ENCODE data around the gene TMEM168.

TMEM168 gene

GRCh38 chr7:112723416-112723815 is 66.8 kb downstream of the TMEM168 start:
- DNase-seq (ENCODE audit: low spot score), result no peak
- H2AK5ac ChIP-seq (ENCODE audit: low read depth, low read length), result no peak overlapping the region
- no peaks in the 10 kb centered on the region for H3K4me1 ChIP-seq (ENCODE audit: control insufficient read depth in 2 of 2, insufficient read depth in 1 of 2, low read depth in 1 of 2, low read length in 2 of 2)

GRCh38 chr7:112721366-112721765 is 68.8 kb downstream of the TMEM168 start:
- WGBS, 2 donors (ENCODE audit: extremely low coverage in 2 of 2, insufficient read length in 2 of 2, insufficient replicate concordance in 1 of 2), result no CpG with 5 or more reads among the region's 1 CpG
- Histone ChIP-seq H3K27me3 (ENCODE audit: control insufficient read depth in 3 of 3, insufficient read depth in 3 of 3, low read depth in 1 of 3, low read length in 3 of 3) (no peaks in the 10 kb centered on the region), H4K91ac (ENCODE audit: low read depth, low read length, poor library complexity) (no peak overlapping the region), H3K9ac (ENCODE audit: low read depth, low read length, poor library complexity) (no peak overlapping the region), H3K4me1 (ENCODE audit: control insufficient read depth in 2 of 2, insufficient read depth in 1 of 2, low read depth in 1 of 2, low read length in 2 of 2) (no peaks in the 10 kb centered on the region), H3K4ac (ENCODE audit: low read length) (no peak overlapping the region), H2BK15ac (ENCODE audit: low read length) (no peak overlapping the region), H2BK5ac (ENCODE audit: low read length) (no peak overlapping the region), H3K79me1 (ENCODE audit: low read depth, low read length) (no peaks in the 10 kb centered on the region), H2AK5ac (ENCODE audit: low read depth, low read length) (no peak overlapping the region), H3K27ac (replicated peaks; ENCODE audit: low read length) (no peak overlapping the region), H2BK12ac (ENCODE audit: low read length) (no peak overlapping the region), H2AFZ (ENCODE audit: low read length) (no peak overlapping the region), H4K8ac (ENCODE audit: low read depth, low read length) (no peak overlapping the region), H3K18ac (ENCODE audit: low read length) (no peak overlapping the region), H3K14ac (ENCODE audit: low read length) (no peak overlapping the region), H3K4me2 (ENCODE audit: insufficient read depth, low read length, poor library complexity, severe bottlenecking) (no peak overlapping the region), H3K4me3 (ENCODE audit: low read length in 2 of 2) (no peak overlapping the region), H3K23ac (ENCODE audit: low read depth, low read length, poor library complexity) (no peak overlapping the region), H3K9me3 (replicated peaks in 1 of 2; ENCODE audit: control insufficient read depth in 2 of 2, insufficient read depth in 1 of 2, low read depth in 1 of 2, low read length in 2 of 2) (no peaks in the 10 kb centered on the region), H3K36me3 (replicated peaks in 1 of 2; ENCODE audit: control insufficient read depth in 2 of 2, insufficient read depth in 2 of 2, low read length in 2 of 2) (no peaks in the 10 kb centered on the region), H2BK120ac (ENCODE audit: low read depth, low read length) (no peak overlapping the region)
- DNase-seq (ENCODE audit: low spot score), result no peak

More at GRCh38 chr7:112723416-112723815, 66.8 kb downstream of the TMEM168 start:
- H3K9ac ChIP-seq (ENCODE audit: low read depth, low read length, poor library complexity), result no peak overlapping the region
- no peak overlapping the region for H3K4me3 ChIP-seq (ENCODE audit: low read length in 2 of 2)
- no peaks in the 10 kb centered on the region for H3K27me3 ChIP-seq (ENCODE audit: control insufficient read depth in 3 of 3, insufficient read depth in 3 of 3, low read depth in 1 of 3, low read length in 3 of 3)
- H2AFZ ChIP-seq (ENCODE audit: low read length), result no peak overlapping the region
- no peak overlapping the region for H2BK120ac ChIP-seq (ENCODE audit: low read depth, low read length)
- H3K23ac ChIP-seq (ENCODE audit: low read depth, low read length, poor library complexity), result no peak overlapping the region
- no peak overlapping the region for H3K4ac ChIP-seq (ENCODE audit: low read length)
- no peak overlapping the region for H2BK12ac ChIP-seq (ENCODE audit: low read length)
- WGBS, 2 donors (ENCODE audit: extremely low coverage in 2 of 2, insufficient read length in 2 of 2, insufficient replicate concordance in 1 of 2), result no CpG with 5 or more reads among the region's 4 CpGs
- H3K18ac ChIP-seq (ENCODE audit: low read length), result no peak overlapping the region
- H3K4me2 ChIP-seq (ENCODE audit: insufficient read depth, low read length, poor library complexity, severe bottlenecking), result no peak overlapping the region
- H3K36me3 ChIP-seq (replicated peaks in 1 of 2; ENCODE audit: control insufficient read depth in 2 of 2, insufficient read depth in 2 of 2, low read length in 2 of 2), result no peaks in the 10 kb centered on the region
- no peak overlapping the region for H2BK5ac ChIP-seq (ENCODE audit: low read length)
- H3K9me3 ChIP-seq (replicated peaks in 1 of 2; ENCODE audit: control insufficient read depth in 2 of 2, insufficient read depth in 1 of 2, low read depth in 1 of 2, low read length in 2 of 2), result no peaks in the 10 kb centered on the region
- H4K91ac ChIP-seq (ENCODE audit: low read depth, low read length, poor library complexity), result no peak overlapping the region
- H2BK15ac ChIP-seq (ENCODE audit: low read length), result no peak overlapping the region
- no peak overlapping the region for H3K14ac ChIP-seq (ENCODE audit: low read length)
- no peak overlapping the region for H4K8ac ChIP-seq (ENCODE audit: low read depth, low read length)
- no peaks in the 10 kb centered on the region for H3K79me1 ChIP-seq (ENCODE audit: low read depth, low read length)
- H3K27ac ChIP-seq (replicated peaks; ENCODE audit: low read length), result no peak overlapping the region

GRCh38 chr7:112715525-112715924 is 74.7 kb downstream of the TMEM168 start:
- Histone ChIP-seq H3K9me3 (replicated peaks in 1 of 2; ENCODE audit: control insufficient read depth in 2 of 2, insufficient read depth in 1 of 2, low read depth in 1 of 2, low read length in 2 of 2) (no peaks in the 10 kb centered on the region), H3K4me1 (ENCODE audit: control insufficient read depth in 2 of 2, insufficient read depth in 1 of 2, low read depth in 1 of 2, low read length in 2 of 2) (no peaks in the 10 kb centered on the region), H2BK12ac (ENCODE audit: low read length) (no peak overlapping the region), H2AK5ac (ENCODE audit: low read depth, low read length) (no peak overlapping the region), H4K91ac (ENCODE audit: low read depth, low read length, poor library complexity) (no peak overlapping the region), H2BK5ac (ENCODE audit: low read length) (no peak overlapping the region), H3K27ac (replicated peaks; ENCODE audit: low read length) (no peak overlapping the region), H3K36me3 (replicated peaks in 1 of 2; ENCODE audit: control insufficient read depth in 2 of 2, insufficient read depth in 2 of 2, low read length in 2 of 2) (no peaks in the 10 kb centered on the region), H2BK15ac (ENCODE audit: low read length) (no peak overlapping the region), H4K8ac (ENCODE audit: low read depth, low read length) (no peak overlapping the region), H3K4ac (ENCODE audit: low read length) (no peak overlapping the region), H2AFZ (ENCODE audit: low read length) (no peak overlapping the region), H3K14ac (ENCODE audit: low read length) (no peak overlapping the region), H3K23ac (ENCODE audit: low read depth, low read length, poor library complexity) (no peak overlapping the region), H3K9ac (ENCODE audit: low read depth, low read length, poor library complexity) (no peak overlapping the region), H3K4me3 (ENCODE audit: low read length in 2 of 2) (no peak overlapping the region), H3K27me3 (ENCODE audit: control insufficient read depth in 3 of 3, insufficient read depth in 3 of 3, low read depth in 1 of 3, low read length in 3 of 3) (no peaks in the 10 kb centered on the region), H3K18ac (ENCODE audit: low read length) (no peak overlapping the region), H2BK120ac (ENCODE audit: low read depth, low read length) (no peak overlapping the region), H3K4me2 (ENCODE audit: insufficient read depth, low read length, poor library complexity, severe bottlenecking) (no peak overlapping the region), H3K79me1 (ENCODE audit: low read depth, low read length) (no peaks in the 10 kb centered on the region)
- no CpG with 5 or more reads among the region's 4 CpGs for WGBS, 2 donors (ENCODE audit: extremely low coverage in 2 of 2, insufficient read length in 2 of 2, insufficient replicate concordance in 1 of 2)
- DNase-seq (ENCODE audit: low spot score), result no peak

GRCh38 chr7:112714917-112715316 is 75.3 kb downstream of the TMEM168 start:
- Histone ChIP-seq H2BK15ac (ENCODE audit: low read length) (no peak overlapping the region), H3K4me1 (ENCODE audit: control insufficient read depth in 2 of 2, insufficient read depth in 1 of 2, low read depth in 1 of 2, low read length in 2 of 2) (no peaks in the 10 kb centered on the region), H2BK12ac (ENCODE audit: low read length) (no peak overlapping the region), H2AFZ (ENCODE audit: low read length) (no peak overlapping the region), H3K4ac (ENCODE audit: low read length) (no peak overlapping the region), H4K8ac (ENCODE audit: low read depth, low read length) (no peak overlapping the region), H2BK5ac (ENCODE audit: low read length) (no peak overlapping the region), H3K36me3 (replicated peaks in 1 of 2; ENCODE audit: control insufficient read depth in 2 of 2, insufficient read depth in 2 of 2, low read length in 2 of 2) (no peaks in the 10 kb centered on the region), H2AK5ac (ENCODE audit: low read depth, low read length) (no peak overlapping the region), H3K23ac (ENCODE audit: low read depth, low read length, poor library complexity) (no peak overlapping the region), H3K27ac (replicated peaks; ENCODE audit: low read length) (no peak overlapping the region), H3K79me1 (ENCODE audit: low read depth, low read length) (no peaks in the 10 kb centered on the region), H3K9ac (ENCODE audit: low read depth, low read length, poor library complexity) (no peak overlapping the region), H3K18ac (ENCODE audit: low read length) (no peak overlapping the region), H3K4me2 (ENCODE audit: insufficient read depth, low read length, poor library complexity, severe bottlenecking) (no peak overlapping the region), H3K27me3 (ENCODE audit: control insufficient read depth in 3 of 3, insufficient read depth in 3 of 3, low read depth in 1 of 3, low read length in 3 of 3) (no peaks in the 10 kb centered on the region), H4K91ac (ENCODE audit: low read depth, low read length, poor library complexity) (no peak overlapping the region), H2BK120ac (ENCODE audit: low read depth, low read length) (no peak overlapping the region), H3K4me3 (ENCODE audit: low read length in 2 of 2) (no peak overlapping the region), H3K9me3 (replicated peaks in 1 of 2; ENCODE audit: control insufficient read depth in 2 of 2, insufficient read depth in 1 of 2, low read depth in 1 of 2, low read length in 2 of 2) (no peaks in the 10 kb centered on the region), H3K14ac (ENCODE audit: low read length) (no peak overlapping the region)
- no peak for DNase-seq (ENCODE audit: low spot score)
- WGBS, 2 donors (ENCODE audit: extremely low coverage in 2 of 2, insufficient read length in 2 of 2, insufficient replicate concordance in 1 of 2), result no CpG with 5 or more reads among the region's 2 CpGs
